ENCODE data around the gene SLC35B4. TPM values are rescaled to one million over a fixed set of nuclear protein-coding genes. Genes with fewer than 3 reads are reported as not detected.

Gene SLC35B4
- total RNA-seq, 1 donor from 2014 or later, result 22.0 TPM

GRCh38 chr7:134262322-134262721 is 54.4 kb downstream of the SLC35B4 start:
- Mint-ChIP-seq H3K27me3 (no peaks in the 10 kb centered on the region), H3K36me3 (ENCODE audit: low read depth) (no peaks in the 10 kb centered on the region), H3K4me1 (no peaks in the 10 kb centered on the region), H3K4me3 (no peak overlapping the region), H3K9me3 (peaks cover 13% of the 10 kb centered on the region), H3K27ac (no peak overlapping the region)
- ChIA-PET POLR2A (no interaction called here), CTCF (no interaction called here)
- no peak for DNase-seq
- ATAC-seq (ENCODE audit: low read depth), result no peak
- intact Hi-C loops (cut with micrococcal nuclease), result no loop called here
- TF ChIP-seq, protein P1, sequence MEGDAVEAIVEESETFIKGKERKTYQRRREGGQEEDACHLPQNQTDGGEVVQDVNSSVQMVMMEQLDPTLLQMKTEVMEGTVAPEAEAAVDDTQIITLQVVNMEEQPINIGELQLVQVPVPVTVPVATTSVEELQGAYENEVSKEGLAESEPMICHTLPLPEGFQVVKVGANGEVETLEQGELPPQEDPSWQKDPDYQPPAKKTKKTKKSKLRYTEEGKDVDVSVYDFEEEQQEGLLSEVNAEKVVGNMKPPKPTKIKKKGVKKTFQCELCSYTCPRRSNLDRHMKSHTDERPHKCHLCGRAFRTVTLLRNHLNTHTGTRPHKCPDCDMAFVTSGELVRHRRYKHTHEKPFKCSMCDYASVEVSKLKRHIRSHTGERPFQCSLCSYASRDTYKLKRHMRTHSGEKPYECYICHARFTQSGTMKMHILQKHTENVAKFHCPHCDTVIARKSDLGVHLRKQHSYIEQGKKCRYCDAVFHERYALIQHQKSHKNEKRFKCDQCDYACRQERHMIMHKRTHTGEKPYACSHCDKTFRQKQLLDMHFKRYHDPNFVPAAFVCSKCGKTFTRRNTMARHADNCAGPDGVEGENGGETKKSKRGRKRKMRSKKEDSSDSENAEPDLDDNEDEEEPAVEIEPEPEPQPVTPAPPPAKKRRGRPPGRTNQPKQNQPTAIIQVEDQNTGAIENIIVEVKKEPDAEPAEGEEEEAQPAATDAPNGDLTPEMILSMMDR (IDR thresholded peaks at IDR 0.05), result no peak

GRCh38 chr7:134255814-134256213 is 60.9 kb downstream of the SLC35B4 start:
- H3K4me3 Mint-ChIP-seq, result no peak overlapping the region
- H3K4me1 Mint-ChIP-seq, result no peaks in the 10 kb centered on the region
- TF ChIP-seq, protein P1 (IDR thresholded peaks at IDR 0.05), result no peak
- peaks cover 2% of the 10 kb centered on the region for H3K9me3 Mint-ChIP-seq
- intact Hi-C loops (cut with micrococcal nuclease), result no loop called here
- DNase-seq (no peak), ATAC-seq (ENCODE audit: low read depth) (no peak)
- no peaks in the 10 kb centered on the region for H3K27me3 Mint-ChIP-seq
- no peak overlapping the region for H3K27ac Mint-ChIP-seq
- ChIA-PET POLR2A (interaction anchor here (0.7 kb wide), 1 partner anchor 1292 kb away, joined by 4 read pairs; no protein-coding TSS in a partner anchor), CTCF (no interaction called here)
- H3K36me3 Mint-ChIP-seq (ENCODE audit: low read depth), result no peaks in the 10 kb centered on the region

- intact Hi-C loops (cut with micrococcal nuclease), result no loop called here
- TF ChIP-seq, protein P1 (IDR thresholded peaks at IDR 0.05), result no peak
- Mint-ChIP-seq H3K9me3 (peaks cover 2% of the 10 kb centered on the region), H3K27ac (no peak overlapping the region), H3K4me3 (no peak overlapping the region), H3K36me3 (ENCODE audit: low read depth) (no peaks in the 10 kb centered on the region), H3K27me3 (no peaks in the 10 kb centered on the region), H3K4me1 (no peaks in the 10 kb centered on the region)
- ChIA-PET POLR2A (no interaction called here), CTCF (no interaction called here)
- ATAC-seq (ENCODE audit: low read depth) (no peak), DNase-seq (no peak)
Measured at GRCh38 chr7:134254311-134254710, 62.4 kb downstream of the SLC35B4 start.

GRCh38 chr7:134248196-134248595 is 68.5 kb downstream of the SLC35B4 start:
- DNase-seq (no peak), ATAC-seq (ENCODE audit: low read depth) (no peak)
- H3K9me3 Mint-ChIP-seq, result peaks cover under 1% of the 10 kb centered on the region
- ChIA-PET POLR2A (no interaction called here), CTCF (no interaction called here)
- intact Hi-C loops (cut with micrococcal nuclease), result no loop called here
- no peaks in the 10 kb centered on the region for H3K4me1 Mint-ChIP-seq
- peaks cover 4% of the 10 kb centered on the region for H3K27me3 Mint-ChIP-seq
- no peak overlapping the region for H3K27ac Mint-ChIP-seq
- H3K4me3 Mint-ChIP-seq, result no peak overlapping the region
- no peaks in the 10 kb centered on the region for H3K36me3 Mint-ChIP-seq (ENCODE audit: low read depth)
- TF ChIP-seq, protein P1 (IDR thresholded peaks at IDR 0.05), result no peak

- Mint-ChIP-seq H3K4me1 (no peaks in the 10 kb centered on the region), H3K4me3 (no peak overlapping the region), H3K27ac (no peak overlapping the region), H3K9me3 (peaks cover 2% of the 10 kb centered on the region), H3K36me3 (ENCODE audit: low read depth) (no peaks in the 10 kb centered on the region), H3K27me3 (peaks cover 5% of the 10 kb centered on the region)
- no peak for DNase-seq
- intact Hi-C loops (cut with micrococcal nuclease), result no loop called here
- CTCF ChIA-PET, result no interaction called here
- TF ChIP-seq, protein P1 (IDR thresholded peaks at IDR 0.05), result no peak
- no peak for ATAC-seq (ENCODE audit: low read depth)
- POLR2A ChIA-PET, result no interaction called here
Measured at GRCh38 chr7:134246761-134247160, 70.0 kb downstream of the SLC35B4 start.

Data from activated B cell treated with CpG ODN at 0.5 μM for 24 hours (primary cell).